HT-29 (cell line): ENCODE data around the gene PALD1. TPM values are rescaled to one million over a fixed set of nuclear protein-coding genes. Genes with fewer than 3 reads are reported as not detected.
"Not testable (repeated sequence)": the region's sequence is repeated elsewhere in the genome, so short reads cannot be mapped to it uniquely, and the experiment has no call there.

ENCODE experiments used
- DNase-seq: peaks from one replicate; pipeline ENCODE4 v3.0.0-alpha.2; 2015; ENCODE audit warnings: low spot score
- total RNA-seq: library from RNA; depleted of rRNA; stranded (reverse); fragments of >200 nt; shearing (Covaris generic); gene quantifications from 2 replicates; pipeline ENCODE4 v1.2.3, GENCODE V29; 2014

Gene PALD1
- total RNA-seq, 1 experiment from 2014 or later = 25.5 TPM

GRCh38 chr10:70571236-70571635 is 92.7 kb downstream of the PALD1 start:
- no peak for DNase-seq

GRCh38 chr10:70571636-70572439 is 93.3 kb downstream of the PALD1 start:
- DNase-seq = no peak

GRCh38 chr10:70573599-70574506 is 95.3 kb downstream of the PALD1 start:
- DNase-seq = no peak

GRCh38 chr10:70575486-70575873 is 96.9 kb downstream of the PALD1 start:
- no peak for DNase-seq

- peak; percentile 81 for DNase-seq
Observed at GRCh38 chr10:70575874-70576802, 97.6 kb downstream of the PALD1 start.

- DNase-seq = peak; percentile 47
Observed at GRCh38 chr10:70576803-70577517, 98.4 kb downstream of the PALD1 start.

- DNase-seq = peak; percentile 66
Observed at GRCh38 chr10:70578371-70578947, 99.9 kb downstream of the PALD1 start.

- peak; percentile 12 for DNase-seq
Observed at GRCh38 chr10:70579234-70580002, 100.9 kb downstream of the PALD1 start.

GRCh38 chr10:70581176-70581575 is 102.6 kb downstream of the PALD1 start:
- DNase-seq = not testable (repeated sequence)

- DNase-seq = no peak
Observed at GRCh38 chr10:70582793-70583668, 104.5 kb downstream of the PALD1 start.

GRCh38 chr10:70583669-70584037 is 105.1 kb downstream of the PALD1 start:
- DNase-seq = no peak

GRCh38 chr10:70584366-70584765 is 105.8 kb downstream of the PALD1 start:
- no peak for DNase-seq

GRCh38 chr10:70584909-70585544 is 106.5 kb downstream of the PALD1 start:
- no peak for DNase-seq

GRCh38 chr10:70585578-70586169 is 107.1 kb downstream of the PALD1 start:
- no peak for DNase-seq

GRCh38 chr10:70586348-70586930 is 107.9 kb downstream of the PALD1 start:
- DNase-seq = no peak

GRCh38 chr10:70587045-70587658 is 108.6 kb downstream of the PALD1 start:
- no peak for DNase-seq

GRCh38 chr10:70588255-70588654 is 109.7 kb downstream of the PALD1 start:
- no peak for DNase-seq
